Fibroblast of villous mesenchyme (primary cell): ENCODE results near the gene ERN2. TPM values are rescaled to one million over a fixed set of nuclear protein-coding genes. Genes with fewer than 3 reads are reported as not detected.
A peak's percentile ranks its signal among the peaks of the same experiment; 100 is the strongest.

Experiments used
- DNase-seq: peaks from one replicate; pipeline ENCODE4 v3.0.0-alpha.2; 2010; ENCODE audit warnings: low read depth
- H3K4me3 ChIP-seq: 2 replicates; pipeline ENCODE4 v1.5.1; 2011; ENCODE audit warnings: low read depth, mild to moderate bottlenecking, low read length
- CTCF ChIP-seq: IDR thresholded peaks from 2 replicates; pipeline ENCODE4 v1.5.1; 2012; ENCODE audit warnings: low read depth, mild to moderate bottlenecking, low read length; ENCODE audit not compliant: insufficient read depth
- total RNA-seq: library from RNA; depleted of rRNA; stranded (reverse); fragments of >200 nt; gene quantifications from 2 replicates; pipeline ENCODE4 v1.2.3, GENCODE V29; 2012

The ERN2 gene
- total RNA-seq, 1 donor = 0.43 TPM

GRCh38 chr16:23673971-23674614 is 38.9 kb downstream of the ERN2 start:
- no peak for TF ChIP-seq CTCF
- DNase-seq = no peak

GRCh38 chr16:23670137-23670776 is 42.8 kb downstream of the ERN2 start:
- TF ChIP-seq CTCF = no peak
- no peak overlapping the region for H3K4me3 ChIP-seq
- DNase-seq = peak; percentile 62

More at GRCh38 chr16:23673971-23674614, 38.9 kb downstream of the ERN2 start:
- H3K4me3 ChIP-seq = no peak overlapping the region

- no peak for DNase-seq
- TF ChIP-seq CTCF = no peak
- no peak overlapping the region for H3K4me3 ChIP-seq
These were observed 44.1 kb downstream of the ERN2 start for GRCh38 chr16:23668873-23669272.

- H3K4me3 ChIP-seq = no peak overlapping the region
- DNase-seq = peak; percentile 71
- TF ChIP-seq CTCF = no peak
These were observed 44.8 kb downstream of the ERN2 start for GRCh38 chr16:23668225-23668624.

- no peak for DNase-seq
- no peak for TF ChIP-seq CTCF
These were observed 45.7 kb downstream of the ERN2 start for GRCh38 chr16:23667355-23667659.

GRCh38 chr16:23666571-23667354 is 46.3 kb downstream of the ERN2 start:
- no peak for TF ChIP-seq CTCF

More at GRCh38 chr16:23667355-23667659, 45.7 kb downstream of the ERN2 start:
- H3K4me3 ChIP-seq = no peak overlapping the region

More at GRCh38 chr16:23666571-23667354, 46.3 kb downstream of the ERN2 start:
- H3K4me3 ChIP-seq = no peak overlapping the region
- no peak for DNase-seq
